H9 (cell line): ENCODE measurements around the gene ARVCF. TPM values are rescaled to one million over a fixed set of nuclear protein-coding genes. Genes with fewer than 3 reads are reported as not detected.

ENCODE experiments used
- DNase-seq: peaks from one replicate; pipeline ENCODE4 v3.0.0-alpha.2; 2017
- H2AFZ ChIP-seq: one replicate; pipeline ENCODE4 v1.6.1; 2013; ENCODE audit warnings: mild to moderate bottlenecking, low read length, control low read depth, moderate library complexity
- H2AK5ac ChIP-seq: 2 replicates; pipeline ENCODE4 v1.6.1; 2013; ENCODE audit warnings: low read length, control low read depth, mixed read lengths; ENCODE audit not compliant: insufficient read length
- H2BK120ac ChIP-seq: one replicate; pipeline ENCODE4 v1.6.1; 2013; ENCODE audit warnings: low read depth, mild to moderate bottlenecking, low read length, control low read depth, inconsistent platforms; ENCODE audit not compliant: poor library complexity, severe bottlenecking
- H2BK12ac ChIP-seq: 2 replicates; pipeline ENCODE4 v1.6.1; 2013; ENCODE audit warnings: low read length, control low read depth, mixed read lengths, low read depth; ENCODE audit not compliant: insufficient read length
- H2BK15ac ChIP-seq: 2 replicates; pipeline ENCODE4 v1.6.1; 2013; ENCODE audit warnings: low read depth, low read length, control low read depth
- H2BK20ac ChIP-seq: one replicate; pipeline ENCODE4 v1.6.1; 2013; ENCODE audit warnings: low read depth, mild to moderate bottlenecking, low read length, control low read depth, inconsistent platforms; ENCODE audit not compliant: poor library complexity, severe bottlenecking
- H2BK5ac ChIP-seq: 2 replicates; pipeline ENCODE4 v1.6.1; 2013; ENCODE audit warnings: low read length, control low read depth, mixed read lengths; ENCODE audit not compliant: insufficient read length
- H3K14ac ChIP-seq: 2 replicates; pipeline ENCODE4 v1.6.1; 2013; ENCODE audit warnings: low read length, control low read depth; ENCODE audit not compliant: insufficient read depth
- H3K18ac ChIP-seq: 2 replicates; pipeline ENCODE4 v1.6.1; 2013; ENCODE audit warnings: low read depth, mild to moderate bottlenecking, mixed read lengths, low read length, control low read depth; ENCODE audit not compliant: insufficient read length
- H3K23ac ChIP-seq: 2 replicates; pipeline ENCODE4 v1.6.1; 2013; ENCODE audit warnings: low read length, control low read depth, mixed read lengths, low read depth; ENCODE audit not compliant: insufficient read length
- H3K23me2 ChIP-seq: 2 replicates; pipeline ENCODE4 v1.6.1; 2013; ENCODE audit warnings: low read depth, mild to moderate bottlenecking, mixed read lengths, low read length, control low read depth; ENCODE audit not compliant: insufficient read length, poor library complexity, severe bottlenecking
- H3K27ac ChIP-seq: 2 replicates; pipeline ENCODE4 v1.5.1; 2013; ENCODE audit warnings: low read length, control low read depth, mixed read lengths, low read depth; ENCODE audit not compliant: insufficient read length
- H3K27me3 ChIP-seq: 2 replicates; pipeline ENCODE4 v1.6.1; 2013; ENCODE audit warnings: low read length, control low read depth, inconsistent platforms; ENCODE audit not compliant: insufficient read depth
- H3K4ac ChIP-seq: 2 replicates; pipeline ENCODE4 v1.6.1; 2013; ENCODE audit warnings: low read depth, mild to moderate bottlenecking, control low read depth, inconsistent platforms, low read length, moderate library complexity
- H3K4me1 ChIP-seq: 2 replicates; pipeline ENCODE4 v1.6.1; 2013; ENCODE audit warnings: low read length, control low read depth, inconsistent platforms; ENCODE audit not compliant: insufficient read depth
- H3K4me2 ChIP-seq: 2 replicates; pipeline ENCODE4 v1.6.1; 2013; ENCODE audit warnings: low read length, control low read depth, mixed read lengths; ENCODE audit not compliant: insufficient read length, insufficient read depth
- H3K56ac ChIP-seq: 2 replicates; pipeline ENCODE4 v1.6.1; 2013; ENCODE audit warnings: low read depth, mild to moderate bottlenecking, mixed read lengths, low read length, control low read depth; ENCODE audit not compliant: insufficient read length
- H3K79me1 ChIP-seq: 2 replicates; pipeline ENCODE4 v1.6.1; 2013; ENCODE audit warnings: low read depth, mild to moderate bottlenecking, moderate library complexity, low read length, control low read depth, inconsistent platforms; ENCODE audit not compliant: insufficient read depth, poor library complexity, severe bottlenecking
- H3K79me2 ChIP-seq: 2 replicates; pipeline ENCODE4 v1.6.1; 2013; ENCODE audit warnings: low read length, control low read depth, inconsistent platforms; ENCODE audit not compliant: insufficient read depth
- H3K9ac ChIP-seq: 2 replicates; pipeline ENCODE4 v1.6.1; 2013; ENCODE audit warnings: low read length, control low read depth, mixed read lengths; ENCODE audit not compliant: insufficient read length; ENCODE audit errors: extremely low read depth
- H3K9me3 ChIP-seq: one replicate; pipeline ENCODE4 v1.6.1; 2013; ENCODE audit warnings: low read depth, low read length, inconsistent platforms; ENCODE audit not compliant: control insufficient read depth
- H3T11ph ChIP-seq: one replicate; pipeline ENCODE4 v1.6.1; 2013; ENCODE audit warnings: mild to moderate bottlenecking, low read length, control low read depth, inconsistent platforms
- H4K20me1 ChIP-seq: one replicate; pipeline ENCODE4 v1.6.1; 2013; ENCODE audit not compliant: control insufficient read depth, insufficient read length, insufficient read depth
- H4K5ac ChIP-seq: 2 replicates; pipeline ENCODE4 v1.6.1; 2013; ENCODE audit warnings: low read depth, mild to moderate bottlenecking, mixed read lengths, low read length, control low read depth; ENCODE audit not compliant: insufficient read length
- H4K8ac ChIP-seq: replicated peaks from 2 replicates; pipeline ENCODE4 v1.6.1; 2013; ENCODE audit warnings: low read length, control low read depth, mixed read lengths, low read depth; ENCODE audit not compliant: insufficient read length
- H4K91ac ChIP-seq: 2 replicates; pipeline ENCODE4 v1.6.1; 2013; ENCODE audit warnings: low read depth, mild to moderate bottlenecking, moderate library complexity, mixed read lengths, low read length, control low read depth; ENCODE audit not compliant: insufficient read length
- H3K27ac Mint-ChIP-seq, 3 experiments: 2 replicates in 2 of 3; 3 replicates in 1 of 3; pipeline ENCODE4 v1.8.0; 2020 to 2021; ENCODE audit warnings: mixed read lengths in 3 of 3, mild to moderate bottlenecking in 1 of 3, moderate library complexity in 1 of 3
- H3K27me3 Mint-ChIP-seq: 2 replicates; pipeline ENCODE4 v1.8.0; 2021; ENCODE audit warnings: low read depth, mild to moderate bottlenecking, moderate library complexity, mixed read lengths
- H3K36me3 Mint-ChIP-seq, 3 experiments: 2 replicates in 2 of 3; 3 replicates in 1 of 3; pipeline ENCODE4 v1.8.0; 2020 to 2021; ENCODE audit warnings: low read depth in 3 of 3, mixed read lengths in 3 of 3; ENCODE audit not compliant: insufficient read depth in 1 of 3
- H3K4me1 Mint-ChIP-seq, 2 experiments: 2 replicates each; pipeline ENCODE4 v1.8.0; 2020; ENCODE audit warnings: mixed read lengths in 2 of 2
- H3K4me3 Mint-ChIP-seq, 2 experiments: 2 replicates in 1 of 2; 3 replicates in 1 of 2; pipeline ENCODE4 v1.8.0; 2020 to 2021; ENCODE audit warnings: mild to moderate bottlenecking in 2 of 2, mixed read lengths in 2 of 2, moderate library complexity in 1 of 2
- H3K9me3 Mint-ChIP-seq, 2 experiments: 2 replicates in 1 of 2; 3 replicates in 1 of 2; pipeline ENCODE4 v1.8.0; 2020; ENCODE audit warnings: mild to moderate bottlenecking in 2 of 2, mixed read lengths in 2 of 2, moderate library complexity in 1 of 2
- WGBS: extraction: QIAGEN DNeasy Blood & Tissue Kit; methylation state at CpG from one replicate; pipeline ENCODE4 v1.1.7; 2013; ENCODE audit warnings: missing lambda C conversion rate, low lambda C conversion rate, mixed read lengths; ENCODE audit not compliant: insufficient read length; ENCODE audit errors: extremely low coverage; 5-methylcytosine and 5-hydroxymethylcytosine counted together
- total RNA-seq: library from RNA; stranded (reverse); gene quantifications from 2 replicates; pipeline ENCODE4 v1.2.1, GENCODE V29; 2021
- TF ChIP-seq, protein P1 (sequence below): fragments of 200-600 bp; sonication (generic); conservative IDR thresholded peaks from 3 replicates; pipeline ENCODE4 v1.8.0; 2021; ENCODE audit warnings: antibody characterized with exemption, mild to moderate bottlenecking

The ARVCF gene
- total RNA-seq, 1 experiment from 2014 or later = 40.7 TPM

GRCh38 chr22:20022231-20022977 is 5.8 kb upstream of the ARVCF start:
- H3K23ac ChIP-seq = no peak overlapping the region
- no peak overlapping the region for H4K8ac ChIP-seq
- no peak overlapping the region for H3K56ac ChIP-seq
- peaks cover 13% of the 10 kb centered on the region for H3K23me2 ChIP-seq
- no peak overlapping the region for H3K4ac ChIP-seq
- peaks cover 11 to 14% of the 10 kb centered on the region in 2 experiments for H3K4me1 Mint-ChIP-seq
- no CpG with 5 or more reads among the region's 11 CpGs for WGBS
- no peak overlapping the region for H2BK15ac ChIP-seq
- H3K9ac ChIP-seq = no peak overlapping the region
- peak overlapping the region; percentile 85 to 92; a peak in 4 of 5 replicates for H3K4me3 Mint-ChIP-seq
- no peak overlapping the region for H2BK5ac ChIP-seq
- H3K27ac Mint-ChIP-seq = no peak overlapping the region
- no peaks in the 10 kb centered on the region for H3K4me1 ChIP-seq
- no peaks in the 10 kb centered on the region for H3K9me3 Mint-ChIP-seq
- no peak overlapping the region for H2AFZ ChIP-seq
- no peak overlapping the region for H3K14ac ChIP-seq
- no peak for DNase-seq
- peaks cover 26% of the 10 kb centered on the region for H3K27me3 ChIP-seq
- no peaks in the 10 kb centered on the region for H3K9me3 ChIP-seq
- no peak overlapping the region for H3K27ac ChIP-seq
- no peaks in the 10 kb centered on the region for H4K20me1 ChIP-seq
- H3K36me3 Mint-ChIP-seq = no peaks in the 10 kb centered on the region; a peak in 2 of 7 replicates
- no peak overlapping the region for H2BK12ac ChIP-seq
- no peaks in the 10 kb centered on the region for H3K79me2 ChIP-seq
- H3K27me3 Mint-ChIP-seq = peaks cover 35% of the 10 kb centered on the region
- H4K91ac ChIP-seq = no peak overlapping the region
- no peak overlapping the region for H4K5ac ChIP-seq
- no peak overlapping the region for H2BK120ac ChIP-seq
- H3K79me1 ChIP-seq = no peaks in the 10 kb centered on the region
- H3K18ac ChIP-seq = no peak overlapping the region
- no peak overlapping the region for H2AK5ac ChIP-seq
- peak overlapping the region; percentile 80 for H3K4me2 ChIP-seq
- H2BK20ac ChIP-seq = no peak overlapping the region
- no peak overlapping the region for H3T11ph ChIP-seq
- TF ChIP-seq, protein P1, sequence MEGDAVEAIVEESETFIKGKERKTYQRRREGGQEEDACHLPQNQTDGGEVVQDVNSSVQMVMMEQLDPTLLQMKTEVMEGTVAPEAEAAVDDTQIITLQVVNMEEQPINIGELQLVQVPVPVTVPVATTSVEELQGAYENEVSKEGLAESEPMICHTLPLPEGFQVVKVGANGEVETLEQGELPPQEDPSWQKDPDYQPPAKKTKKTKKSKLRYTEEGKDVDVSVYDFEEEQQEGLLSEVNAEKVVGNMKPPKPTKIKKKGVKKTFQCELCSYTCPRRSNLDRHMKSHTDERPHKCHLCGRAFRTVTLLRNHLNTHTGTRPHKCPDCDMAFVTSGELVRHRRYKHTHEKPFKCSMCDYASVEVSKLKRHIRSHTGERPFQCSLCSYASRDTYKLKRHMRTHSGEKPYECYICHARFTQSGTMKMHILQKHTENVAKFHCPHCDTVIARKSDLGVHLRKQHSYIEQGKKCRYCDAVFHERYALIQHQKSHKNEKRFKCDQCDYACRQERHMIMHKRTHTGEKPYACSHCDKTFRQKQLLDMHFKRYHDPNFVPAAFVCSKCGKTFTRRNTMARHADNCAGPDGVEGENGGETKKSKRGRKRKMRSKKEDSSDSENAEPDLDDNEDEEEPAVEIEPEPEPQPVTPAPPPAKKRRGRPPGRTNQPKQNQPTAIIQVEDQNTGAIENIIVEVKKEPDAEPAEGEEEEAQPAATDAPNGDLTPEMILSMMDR = no peak
